NCI-H1092 (cell line): ENCODE results near the gene NATD1.
"Not testable (repeated sequence)": the region's sequence is repeated elsewhere in the genome, so short reads cannot be mapped to it uniquely, and the experiment has no call there.

Experiments
- DNase-seq: peaks from one replicate; lab custom pipeline; 2025; lab: John Stamatoyannopoulos, UW

NATD1 gene

DNA sequence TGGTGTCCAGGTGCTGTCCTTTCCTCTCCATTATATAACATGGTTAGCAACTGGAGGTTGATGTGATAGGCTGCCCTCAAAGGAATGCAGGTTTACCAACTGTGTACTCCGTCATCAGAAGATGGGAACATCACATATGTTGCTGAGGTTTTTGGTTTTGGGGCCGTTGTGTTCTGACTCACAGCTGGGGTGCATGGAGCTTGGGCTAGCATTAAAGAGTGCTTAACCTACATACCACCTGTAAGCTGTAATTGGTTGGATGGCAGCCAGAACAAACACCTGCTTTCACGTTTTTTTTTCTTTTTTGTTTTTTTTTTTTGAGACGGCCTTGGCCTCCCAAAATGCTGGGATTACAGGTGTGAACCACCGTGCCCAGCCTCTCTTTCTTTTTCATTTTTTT is 60.2 kb downstream of the NATD1 start:
- DNase-seq, result no peak

DNA sequence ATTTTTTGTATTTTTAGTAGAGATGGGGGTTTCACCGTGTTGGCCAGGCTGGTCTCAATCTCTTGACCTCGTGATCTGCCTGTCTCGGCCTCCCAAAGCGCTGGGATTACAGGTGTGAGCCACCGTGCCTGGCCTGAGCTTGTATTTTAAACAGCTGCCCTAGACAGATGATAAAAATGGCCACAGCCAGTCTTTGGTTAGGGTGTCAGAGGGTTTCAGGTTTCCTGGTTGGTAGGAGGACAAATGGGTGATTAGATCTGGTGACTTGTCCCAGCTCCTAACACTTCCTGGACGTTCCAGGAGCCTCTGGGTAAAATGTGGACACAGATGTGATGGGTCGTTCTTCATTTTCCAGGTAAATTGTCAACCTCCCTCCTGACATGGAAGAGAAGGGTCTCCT is 60.8 kb downstream of the NATD1 start:
- DNase-seq, result not testable (repeated sequence)

GRCh38 chr17:21191698-21192097 is 61.5 kb downstream of the NATD1 start:
- DNase-seq, result no peak

GRCh38 chr17:21190078-21190477 is 63.1 kb downstream of the NATD1 start:
- no peak for DNase-seq

GRCh38 chr17:21189361-21189760 is 63.8 kb downstream of the NATD1 start:
- DNase-seq, result no peak
